IMR-90 (cell line): ENCODE data around the gene KCNMA1. TPM values are rescaled to one million over a fixed set of nuclear protein-coding genes. Genes with fewer than 3 reads are reported as not detected.

ENCODE experiments used
- ATAC-seq: fragments of 200-7000 bp; cut with Tn5 transposase; 2 replicates; pipeline ENCODE4 v1.9.1; 2020; ENCODE audit warnings: low read depth, mild to moderate bottlenecking, moderate library complexity
- BruUV-seq: library from RNA; stranded (reverse); fragments of 400-500 nt; replicated peaks from 2 replicates; lab custom pipeline; 2021; lab: Mats Ljungman, UMichigan
- CTCF ChIA-PET: fragments of 300-600 bp; formaldehyde crosslinking; extraction: SDS; loops from one replicate; lab custom pipeline; 2021; ENCODE audit warnings: antibody characterized with exemption; lab: Yijun Ruan, JAX
- POLR2A ChIA-PET: fragments of 300-600 bp; sonication (Branson Sonifier 250); formaldehyde crosslinking; loops from one replicate; lab custom pipeline; 2022; ENCODE audit warnings: antibody characterized with exemption; ENCODE audit not compliant: unreplicated experiment; lab: Charles Lee
- DNase-seq: peaks from one replicate; pipeline ENCODE4 v3.0.0; 2013
- H2AFZ ChIP-seq: replicated peaks from 2 replicates; pipeline ENCODE3; 2013; ENCODE audit warnings: low read length, mild to moderate bottlenecking; ENCODE audit not compliant: poor library complexity
- H2AK5ac ChIP-seq: 2 replicates; pipeline ENCODE4 v1.6.1; 2013; ENCODE audit warnings: low read depth, low read length, inconsistent platforms
- H2AK9ac ChIP-seq: replicated peaks from 2 replicates; pipeline ENCODE3; 2013; ENCODE audit warnings: mild to moderate bottlenecking, low read depth, low read length, moderate library complexity; ENCODE audit not compliant: poor library complexity
- H2BK120ac ChIP-seq: 2 replicates; pipeline ENCODE4 v1.6.1; 2013; ENCODE audit warnings: low read depth, low read length, inconsistent platforms
- H2BK15ac ChIP-seq: 3 replicates; pipeline ENCODE4 v1.6.1; 2013; ENCODE audit warnings: low read depth, low read length, inconsistent platforms
- H2BK20ac ChIP-seq: 2 replicates; pipeline ENCODE4 v1.6.1; 2013; ENCODE audit warnings: low read depth, mild to moderate bottlenecking, inconsistent platforms, low read length, moderate library complexity
- H2BK5ac ChIP-seq: 2 replicates; pipeline ENCODE4 v1.6.1; 2013; ENCODE audit warnings: mild to moderate bottlenecking, low read depth, low read length, inconsistent platforms; ENCODE audit not compliant: poor library complexity, severe bottlenecking
- H3K14ac ChIP-seq: replicated peaks from 2 replicates; pipeline ENCODE4 v1.6.1; 2013; ENCODE audit warnings: low read depth, low read length, inconsistent platforms
- H3K18ac ChIP-seq: 2 replicates; pipeline ENCODE4 v1.6.1; 2013; ENCODE audit warnings: low read depth, low read length, control low read depth
- H3K23ac ChIP-seq: 2 replicates; pipeline ENCODE4 v1.6.1; 2013; ENCODE audit warnings: low read depth, low read length, inconsistent platforms
- H3K27ac ChIP-seq: 2 replicates; pipeline ENCODE4 v1.5.1; 2013; ENCODE audit warnings: mild to moderate bottlenecking, control low read depth, low read length; ENCODE audit not compliant: insufficient read depth
- H3K27me3 ChIP-seq: 2 replicates; pipeline ENCODE4 v1.6.1; 2013; ENCODE audit warnings: low read length; ENCODE audit not compliant: control insufficient read depth, insufficient read depth
- H3K36me3 ChIP-seq: 2 replicates; pipeline ENCODE4 v1.6.1; 2013; ENCODE audit warnings: low read length, mixed read lengths; ENCODE audit not compliant: control insufficient read depth, insufficient read depth
- H3K4ac ChIP-seq: 2 replicates; pipeline ENCODE4 v1.6.1; 2013; ENCODE audit warnings: low read depth, low read length, inconsistent platforms
- H3K4me1 ChIP-seq: 2 replicates; pipeline ENCODE4 v1.6.1; 2013; ENCODE audit warnings: low read length, mixed read lengths; ENCODE audit not compliant: control insufficient read depth, insufficient read depth
- H3K4me2 ChIP-seq: 2 replicates; pipeline ENCODE4 v1.6.1; 2013; ENCODE audit warnings: low read depth, mild to moderate bottlenecking, control low read depth, low read length, moderate library complexity
- H3K4me3 ChIP-seq: 2 replicates; pipeline ENCODE4 v1.5.1; 2013; ENCODE audit warnings: low read depth, mild to moderate bottlenecking, control low read depth, low read length, moderate library complexity; ENCODE audit not compliant: insufficient read depth
- H3K56ac ChIP-seq: 2 replicates; pipeline ENCODE4 v1.6.1; 2013; ENCODE audit warnings: low read length, inconsistent platforms; ENCODE audit not compliant: insufficient read depth; ENCODE audit errors: extremely low read depth
- H3K79me1 ChIP-seq, 2 experiments: 2 replicates each; pipeline ENCODE4 v1.6.1; 2013; ENCODE audit warnings: low read length in 2 of 2, inconsistent platforms in 1 of 2, low read depth in 1 of 2
- H3K9ac ChIP-seq: 2 replicates; pipeline ENCODE4 v1.6.1; 2013; ENCODE audit warnings: low read depth, low read length, control low read depth
- H3K9me1 ChIP-seq: 2 replicates; pipeline ENCODE4 v1.6.1; 2013; ENCODE audit warnings: low read length, inconsistent platforms; ENCODE audit not compliant: insufficient read depth
- H3K9me3 ChIP-seq: 2 replicates; pipeline ENCODE4 v1.6.1; 2013; ENCODE audit warnings: low read length; ENCODE audit not compliant: control insufficient read depth, insufficient read depth
- H4K20me1 ChIP-seq: 2 replicates; pipeline ENCODE4 v1.6.1; 2013; ENCODE audit warnings: low read length, inconsistent platforms; ENCODE audit not compliant: insufficient read depth
- H4K5ac ChIP-seq: 2 replicates; pipeline ENCODE4 v1.6.1; 2013; ENCODE audit warnings: mild to moderate bottlenecking, low read depth, low read length, control low read depth
- H4K8ac ChIP-seq, 2 experiments: 2 replicates each; pipeline ENCODE4 v1.6.1; 2013; ENCODE audit warnings: low read depth in 2 of 2, low read length in 2 of 2, control low read depth in 1 of 2, inconsistent platforms in 1 of 2
- H4K91ac ChIP-seq: 2 replicates; pipeline ENCODE4 v1.6.1; 2013; ENCODE audit warnings: low read depth, low read length, inconsistent platforms; ENCODE audit not compliant: insufficient read depth
- BHLHE40 ChIP-seq: fragments of 150-350 bp; IDR thresholded peaks from 2 replicates; pipeline ENCODE4 v1.6.1; 2016; ENCODE audit warnings: mild to moderate bottlenecking, low read depth, low read length
- CEBPB ChIP-seq: IDR thresholded peaks from 2 replicates; pipeline ENCODE4 v1.6.1; 2012; ENCODE audit warnings: low read depth, low read length, improper control_type of control experiment
- CHD1 ChIP-seq: IDR thresholded peaks from 2 replicates; pipeline ENCODE4 v1.6.1; 2012; ENCODE audit warnings: low read depth, low read length, improper control_type of control experiment
- FOS ChIP-seq: fragments of 150-350 bp; IDR thresholded peaks from 2 replicates; pipeline ENCODE4 v1.6.1; 2016; ENCODE audit warnings: low read depth, low read length
- MAFK ChIP-seq: IDR thresholded peaks from 2 replicates; pipeline ENCODE4 v1.6.1; 2012; ENCODE audit warnings: low read depth, low read length, improper control_type of control experiment
- MAZ ChIP-seq: IDR thresholded peaks from 2 replicates; pipeline ENCODE4 v1.6.1; 2012; ENCODE audit warnings: low read depth, mild to moderate bottlenecking, low read length, improper control_type of control experiment, moderate library complexity, borderline replicate concordance
- MXI1 ChIP-seq: IDR thresholded peaks from 2 replicates; pipeline ENCODE4 v1.6.1; 2012; ENCODE audit warnings: low read depth, mild to moderate bottlenecking, low read length, moderate library complexity, borderline replicate concordance
- NFE2L2 ChIP-seq: fragments of 150-350 bp; IDR thresholded peaks from 2 replicates; pipeline ENCODE4 v1.6.1; 2016; ENCODE audit warnings: low read depth, mild to moderate bottlenecking, low read length
- POLR2A ChIP-seq: IDR thresholded peaks from 2 replicates; pipeline ENCODE4 v1.6.1; 2012; ENCODE audit warnings: mild to moderate bottlenecking, low read depth, low read length
- RAD21 ChIP-seq: IDR thresholded peaks from 2 replicates; pipeline ENCODE4 v1.6.1; 2012; ENCODE audit warnings: low read length, improper control_type of control experiment
- RCOR1 ChIP-seq: IDR thresholded peaks from 2 replicates; pipeline ENCODE4 v1.6.1; 2012; ENCODE audit warnings: mild to moderate bottlenecking, low read length, improper control_type of control experiment; ENCODE audit not compliant: insufficient replicate concordance
- RFX5 ChIP-seq: IDR thresholded peaks from 2 replicates; pipeline ENCODE4 v1.8.0; 2012; ENCODE audit warnings: low read depth, mild to moderate bottlenecking, low read length, moderate library complexity
- SMC3 ChIP-seq: fragments of 150-350 bp; IDR thresholded peaks from 2 replicates; pipeline ENCODE4 v1.6.1; 2016; ENCODE audit warnings: low read depth, mild to moderate bottlenecking, antibody characterized with exemption, low read length, moderate library complexity
- WGBS, 2 experiments: methylation state at CpG; one replicate each; pipeline versions ENCODE4 v1.1.5 to v1.1.7; 2013; ENCODE audit warnings: missing lambda C conversion rate in 2 of 2; ENCODE audit not compliant: insufficient read length in 1 of 2; ENCODE audit errors: extremely low coverage in 2 of 2; 5-methylcytosine and 5-hydroxymethylcytosine counted together
- dilution Hi-C: fragments of 300-500 bp; cut with HindIII; formaldehyde crosslinking; loops from one replicate; pipeline ENCODE4 v1.14.3; 2018; ENCODE audit warnings: low sequenced_read_pairs; ENCODE audit not compliant: unreplicated experiment
- in situ Hi-C: fragments of 300-500 bp; cut with MboI; formaldehyde crosslinking; loops from 3 replicates; pipeline ENCODE4 v1.14.3; 2019; ENCODE audit warnings: low sequenced_read_pairs, inconsistent platforms, mixed read lengths
- intact Hi-C: fragments of 100-400 bp; cut with micrococcal nuclease; formaldehyde crosslinking; loops from 2 replicates; pipeline ENCODE4 v1.10.0; 2022
- polyA plus RNA-seq, 3 experiments: library from polyadenylated mRNA; depleted of rRNA; stranded (reverse); fragments of >200 nt; gene quantifications; 2 replicates each; pipeline ENCODE4 v1.2.3, GENCODE V29; 2012; ENCODE audit warnings: low replicate concordance in 1 of 3
- total RNA-seq: library from RNA; depleted of rRNA; stranded (reverse); fragments of >200 nt; gene quantifications from 2 replicates; pipeline ENCODE4 v1.2.3, GENCODE V29; 2012
- TF ChIP-seq, protein P1 (sequence below): conservative IDR thresholded peaks from 2 replicates; pipeline ENCODE4 v1.5.1; 2012; ENCODE audit warnings: mild to moderate bottlenecking, low read depth, low read length, improper control_type of control experiment
- TF ChIP-seq, protein P2 (sequence below): fragments of 150-350 bp; IDR thresholded peaks from 2 replicates; pipeline ENCODE4 v1.6.1; 2016; ENCODE audit warnings: low read depth, mild to moderate bottlenecking, low read length, moderate library complexity, borderline replicate concordance
- TF ChIP-seq, protein P3 (sequence below): fragments of 150-350 bp; IDR thresholded peaks from 2 replicates; pipeline ENCODE4 v1.6.1; 2017; ENCODE audit warnings: mild to moderate bottlenecking, antibody characterized with exemption, low read length, low read depth

KCNMA1 gene
- total and polyA plus RNA-seq, 2 of the 4 experiments (the other 2 are of a cell fraction): 25.6 to 29.6 TPM

DNA sequence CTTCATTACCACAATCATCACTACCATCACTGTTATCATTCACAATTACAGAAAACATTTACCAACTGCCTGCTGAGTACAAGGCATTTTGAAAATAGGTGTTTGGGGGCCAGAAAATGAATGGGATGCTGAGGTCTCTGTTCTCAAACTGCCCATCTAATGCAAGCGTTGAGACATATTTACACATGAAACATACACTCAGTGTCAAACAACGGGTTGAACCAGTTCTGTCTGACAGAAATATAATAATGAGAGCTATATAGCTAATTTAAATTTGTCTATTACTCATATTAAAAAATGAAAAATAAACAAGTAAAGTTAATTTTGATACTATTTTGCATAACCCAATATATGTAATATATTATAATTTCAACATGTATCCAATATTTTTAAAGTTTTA, 303.1 kb downstream of the KCNMA1 start:
- CTCF ChIA-PET: no interaction called here
- H3K14ac ChIP-seq: no peak overlapping the region
- H3K4ac ChIP-seq: no peak overlapping the region
- ATAC-seq (no peak), DNase-seq (no peak)
- H2AFZ ChIP-seq: no peak overlapping the region
- H2BK5ac ChIP-seq: no peak overlapping the region
- no peak overlapping the region for H3K56ac ChIP-seq
- H2BK120ac ChIP-seq: no peak overlapping the region
- H3K4me3 ChIP-seq: no peak overlapping the region
- in situ Hi-C loops (no loop called here), intact Hi-C loops (no loop called here), dilution Hi-C loops (no loop called here)
- POLR2A ChIA-PET: no interaction called here
- 0 out of 4 replicates have a peak, but pooled peaks cover 0 to 6% of the 10 kb centered on the region in 2 experiments for H3K79me1 ChIP-seq
- H3K9ac ChIP-seq: no peak overlapping the region
- no CpG with 5 or more reads among the region's 2 CpGs for WGBS, 2 experiments
- H2BK20ac ChIP-seq: no peak overlapping the region
- H3K27me3 ChIP-seq: peaks cover 2% of the 10 kb centered on the region; the same call in 1 of the 2 replicates
- H2AK5ac ChIP-seq: no peak overlapping the region
- H3K23ac ChIP-seq: no peak overlapping the region
- H2BK15ac ChIP-seq: no peak overlapping the region
- peaks cover 8% of the 10 kb centered on the region; the same call in 1 of the 2 replicates for H3K4me1 ChIP-seq
- no peaks in the 10 kb centered on the region for H4K20me1 ChIP-seq
- peaks cover 3% of the 10 kb centered on the region for H3K9me3 ChIP-seq
- H3K18ac ChIP-seq: no peak overlapping the region
- TF ChIP-seq MXI1 (no peak), CEBPB (no peak), RFX5 (no peak), NFE2L2 (no peak), CHD1 (no peak), RAD21 (no peak), BHLHE40 (no peak), MAFK (no peak), SMC3 (no peak), MAZ (no peak), POLR2A (no peak), FOS (no peak), RCOR1 (no peak)
- TF ChIP-seq, protein P1, sequence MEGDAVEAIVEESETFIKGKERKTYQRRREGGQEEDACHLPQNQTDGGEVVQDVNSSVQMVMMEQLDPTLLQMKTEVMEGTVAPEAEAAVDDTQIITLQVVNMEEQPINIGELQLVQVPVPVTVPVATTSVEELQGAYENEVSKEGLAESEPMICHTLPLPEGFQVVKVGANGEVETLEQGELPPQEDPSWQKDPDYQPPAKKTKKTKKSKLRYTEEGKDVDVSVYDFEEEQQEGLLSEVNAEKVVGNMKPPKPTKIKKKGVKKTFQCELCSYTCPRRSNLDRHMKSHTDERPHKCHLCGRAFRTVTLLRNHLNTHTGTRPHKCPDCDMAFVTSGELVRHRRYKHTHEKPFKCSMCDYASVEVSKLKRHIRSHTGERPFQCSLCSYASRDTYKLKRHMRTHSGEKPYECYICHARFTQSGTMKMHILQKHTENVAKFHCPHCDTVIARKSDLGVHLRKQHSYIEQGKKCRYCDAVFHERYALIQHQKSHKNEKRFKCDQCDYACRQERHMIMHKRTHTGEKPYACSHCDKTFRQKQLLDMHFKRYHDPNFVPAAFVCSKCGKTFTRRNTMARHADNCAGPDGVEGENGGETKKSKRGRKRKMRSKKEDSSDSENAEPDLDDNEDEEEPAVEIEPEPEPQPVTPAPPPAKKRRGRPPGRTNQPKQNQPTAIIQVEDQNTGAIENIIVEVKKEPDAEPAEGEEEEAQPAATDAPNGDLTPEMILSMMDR: no peak
- TF ChIP-seq, protein P2, sequence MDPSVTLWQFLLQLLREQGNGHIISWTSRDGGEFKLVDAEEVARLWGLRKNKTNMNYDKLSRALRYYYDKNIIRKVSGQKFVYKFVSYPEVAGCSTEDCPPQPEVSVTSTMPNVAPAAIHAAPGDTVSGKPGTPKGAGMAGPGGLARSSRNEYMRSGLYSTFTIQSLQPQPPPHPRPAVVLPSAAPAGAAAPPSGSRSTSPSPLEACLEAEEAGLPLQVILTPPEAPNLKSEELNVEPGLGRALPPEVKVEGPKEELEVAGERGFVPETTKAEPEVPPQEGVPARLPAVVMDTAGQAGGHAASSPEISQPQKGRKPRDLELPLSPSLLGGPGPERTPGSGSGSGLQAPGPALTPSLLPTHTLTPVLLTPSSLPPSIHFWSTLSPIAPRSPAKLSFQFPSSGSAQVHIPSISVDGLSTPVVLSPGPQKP: no peak
- TF ChIP-seq, protein P3, sequence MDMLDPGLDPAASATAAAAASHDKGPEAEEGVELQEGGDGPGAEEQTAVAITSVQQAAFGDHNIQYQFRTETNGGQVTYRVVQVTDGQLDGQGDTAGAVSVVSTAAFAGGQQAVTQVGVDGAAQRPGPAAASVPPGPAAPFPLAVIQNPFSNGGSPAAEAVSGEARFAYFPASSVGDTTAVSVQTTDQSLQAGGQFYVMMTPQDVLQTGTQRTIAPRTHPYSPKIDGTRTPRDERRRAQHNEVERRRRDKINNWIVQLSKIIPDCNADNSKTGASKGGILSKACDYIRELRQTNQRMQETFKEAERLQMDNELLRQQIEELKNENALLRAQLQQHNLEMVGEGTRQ: no peak
- no TSS peak for BruUV-seq
- no peaks in the 10 kb centered on the region for H3K36me3 ChIP-seq
- no peak overlapping the region for H4K91ac ChIP-seq
- H3K4me2 ChIP-seq: no peak overlapping the region
- no peak overlapping the region for H3K27ac ChIP-seq
- H4K5ac ChIP-seq: no peak overlapping the region
- H2AK9ac ChIP-seq: no peak overlapping the region
- H3K9me1 ChIP-seq: peaks cover 6% of the 10 kb centered on the region
- no peak overlapping the region for H4K8ac ChIP-seq
